Activated CD8-positive, alpha-beta memory T cell treated with anti-CD3 and anti-CD28 coated beads, Interleukin-2, amount 10 ng/mL, durations not matched to agents 7 days and 5 days (primary cell): ENCODE measurements around the gene CIRBP. TPM values are rescaled to one million over a fixed set of nuclear protein-coding genes. Genes with fewer than 3 reads are reported as not detected.

Experiments used
- ATAC-seq: fragments of 150-1000 bp; cut with Tn5 transposase; one replicate; pipeline ENCODE4 v1.10.0; 2021; ENCODE audit warnings: moderate library complexity
- CTCF ChIA-PET: fragments of 350-600 bp; sonication (Branson Sonifier 250); formaldehyde crosslinking; loops from one replicate; lab custom pipeline; 2021; ENCODE audit warnings: antibody characterized with exemption; lab: Charles Lee
- DNase-seq: peaks from one replicate; pipeline ENCODE4 v3.0.0-alpha.2; 2020
- H3K27ac Mint-ChIP-seq: one replicate; pipeline ENCODE4 v1.8.0; 2021; ENCODE audit warnings: mild to moderate bottlenecking, mixed read lengths
- H3K27me3 Mint-ChIP-seq: one replicate; pipeline ENCODE4 v1.8.0; 2021; ENCODE audit warnings: mixed read lengths
- H3K36me3 Mint-ChIP-seq: one replicate; pipeline ENCODE4 v1.8.0; 2021; ENCODE audit warnings: mild to moderate bottlenecking, mixed read lengths
- H3K4me1 Mint-ChIP-seq: one replicate; pipeline ENCODE4 v1.8.0; 2021; ENCODE audit warnings: mixed read lengths
- H3K4me3 Mint-ChIP-seq: one replicate; pipeline ENCODE4 v1.8.0; 2021; ENCODE audit warnings: mild to moderate bottlenecking, moderate library complexity, mixed read lengths
- H3K9me3 Mint-ChIP-seq: one replicate; pipeline ENCODE4 v1.8.0; 2022; ENCODE audit warnings: low read depth, mixed read lengths
- total RNA-seq, 2 experiments: library from RNA; stranded (reverse); gene quantifications; one replicate each; pipeline ENCODE4 v1.2.3, GENCODE V29; 2021

CIRBP gene
- total RNA-seq, 2 experiments from 2014 or later, result 189 to 210 TPM

GRCh38 chr19:1280636-1281568, 11.8 kb downstream of the CIRBP start:
- H3K4me3 Mint-ChIP-seq, result no peak overlapping the region
- H3K4me1 Mint-ChIP-seq, result peaks cover 19% of the 10 kb centered on the region
- no peaks in the 10 kb centered on the region for H3K9me3 Mint-ChIP-seq
- no peak overlapping the region for H3K27ac Mint-ChIP-seq
- DNase-seq, result no peak
- no peak for ATAC-seq
- CTCF ChIA-PET, result interaction anchor here (1.4 to 5.1 kb wide), 6 partner anchors 12 to 159 kb away, joined by 6 to 40 read pairs (median 10); partner anchors contain the start of gene CIRBP
- H3K27me3 Mint-ChIP-seq, result peaks cover 16% of the 10 kb centered on the region
- peaks cover 5% of the 10 kb centered on the region for H3K36me3 Mint-ChIP-seq

DNA sequence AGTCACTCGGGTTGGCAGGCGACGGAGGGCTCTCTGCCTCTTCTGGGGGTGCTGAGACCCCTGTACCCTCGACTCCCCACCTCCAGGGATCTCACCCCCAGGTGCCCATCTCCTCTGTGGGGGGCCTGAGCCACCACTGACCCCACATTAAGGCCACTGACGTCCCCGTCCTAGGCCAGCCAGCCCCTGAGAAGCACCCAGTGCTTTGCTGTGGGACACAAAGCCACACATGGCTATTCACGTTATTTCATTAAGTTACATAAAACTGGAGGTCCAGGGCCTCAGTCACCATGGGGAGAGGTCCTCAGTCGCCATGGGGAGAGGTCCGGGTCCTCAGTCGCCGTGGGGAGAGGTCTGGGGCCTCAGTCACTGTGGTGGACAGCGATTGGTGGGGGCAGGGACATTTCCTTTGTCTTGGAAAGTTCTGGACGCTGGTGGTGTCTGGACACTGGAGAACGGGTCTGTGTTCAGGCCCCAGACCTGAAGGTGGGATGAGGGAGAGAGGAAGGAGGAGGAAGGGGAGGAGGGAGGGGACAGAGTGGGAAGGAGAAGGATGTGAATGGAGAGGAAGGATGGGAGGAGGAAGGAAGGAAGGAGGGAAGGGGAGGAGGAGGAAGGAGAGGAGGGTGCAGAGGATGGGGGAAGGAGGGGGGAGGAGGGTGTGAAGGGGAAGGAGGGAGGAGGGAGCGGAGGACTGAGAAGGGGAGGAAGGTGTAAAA, 12.6 kb downstream of the CIRBP start:
- Mint-ChIP-seq H3K36me3 (peaks cover 3% of the 10 kb centered on the region), H3K9me3 (no peaks in the 10 kb centered on the region), H3K4me1 (peaks cover 17% of the 10 kb centered on the region), H3K27me3 (peaks cover 20% of the 10 kb centered on the region), H3K27ac (no peak overlapping the region), H3K4me3 (no peak overlapping the region)
- CTCF ChIA-PET, result interaction anchor here (5.1 kb wide), 1 partner anchor 91 kb away, joined by 40 read pairs; no protein-coding TSS in a partner anchor
- DNase-seq, result no peak
- ATAC-seq, result no peak

DNA sequence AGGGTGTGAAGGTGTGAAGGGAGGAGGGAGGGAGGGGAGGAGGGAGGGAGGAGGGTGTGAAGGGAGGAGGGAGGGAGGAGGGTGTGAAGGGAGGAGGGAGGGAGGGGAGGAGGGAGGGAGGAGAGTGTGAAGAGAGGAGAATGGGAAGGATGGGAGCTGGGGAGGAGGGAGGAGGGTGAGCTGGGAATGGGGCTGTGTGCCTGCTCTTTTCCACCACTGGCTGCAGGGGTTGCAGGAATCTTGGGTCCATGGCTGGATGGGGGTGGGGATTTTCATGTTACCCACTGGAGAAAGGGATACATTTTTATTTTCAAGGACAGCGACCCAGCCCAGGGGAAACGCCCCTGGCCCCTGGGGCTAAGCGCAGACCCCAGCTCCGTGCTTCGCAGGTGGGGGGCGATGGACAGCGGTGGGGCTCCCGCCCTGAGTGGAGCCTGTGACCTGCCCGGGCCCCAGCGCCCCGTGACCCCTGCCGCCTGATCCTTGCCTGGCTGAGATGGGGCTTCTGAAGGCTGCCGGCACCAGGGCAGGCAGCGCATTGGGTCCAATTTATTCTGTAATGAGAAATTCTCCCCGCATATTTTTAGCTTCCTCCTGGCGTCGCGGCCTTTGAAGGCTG, 13.6 kb downstream of the CIRBP start:
- CTCF ChIA-PET, result interaction anchor here (2.7 kb wide), 1 partner anchor 38 kb away, joined by 10 read pairs; no protein-coding TSS in a partner anchor
- no peaks in the 10 kb centered on the region for H3K9me3 Mint-ChIP-seq
- peaks cover 3% of the 10 kb centered on the region for H3K36me3 Mint-ChIP-seq
- ATAC-seq (no peak), DNase-seq (no peak)
- H3K27me3 Mint-ChIP-seq, result peaks cover 21% of the 10 kb centered on the region
- H3K27ac Mint-ChIP-seq, result no peak overlapping the region
- peaks cover 12% of the 10 kb centered on the region for H3K4me1 Mint-ChIP-seq
- no peak overlapping the region for H3K4me3 Mint-ChIP-seq

GRCh38 chr19:1283207-1283916, 14.2 kb downstream of the CIRBP start:
- Mint-ChIP-seq H3K9me3 (no peaks in the 10 kb centered on the region), H3K4me3 (no peak overlapping the region), H3K36me3 (peaks cover 3% of the 10 kb centered on the region), H3K27me3 (peaks cover 26% of the 10 kb centered on the region), H3K4me1 (peaks cover 7% of the 10 kb centered on the region), H3K27ac (no peak overlapping the region)
- no peak for DNase-seq
- ATAC-seq, result no peak
- CTCF ChIA-PET, result interaction anchor here (1.4 to 2.7 kb wide), 2 partner anchors 39 to 114 kb away, joined by 3 to 10 read pairs; no protein-coding TSS in a partner anchor

DNA sequence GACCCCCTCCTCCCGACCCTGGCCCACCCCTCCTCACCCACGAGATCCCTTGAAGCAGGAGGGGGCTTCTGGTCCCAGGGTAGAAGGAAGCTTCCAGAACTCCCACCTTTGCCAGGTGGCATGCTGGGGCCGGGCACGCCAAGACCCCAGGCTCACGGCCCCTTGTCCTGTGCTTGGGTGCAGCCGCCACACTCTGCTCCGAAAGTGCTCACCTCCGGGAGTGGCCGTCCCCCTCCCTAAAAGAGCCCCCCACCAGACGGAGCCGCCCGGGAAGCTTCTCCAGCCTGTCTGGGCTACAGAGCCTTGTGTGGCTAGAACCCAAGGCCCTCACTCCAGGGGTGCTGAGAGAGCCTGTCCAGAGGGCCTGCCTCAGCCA, 14.8 kb downstream of the CIRBP start:
- Mint-ChIP-seq H3K4me1 (peaks cover 7% of the 10 kb centered on the region), H3K9me3 (no peaks in the 10 kb centered on the region), H3K27me3 (peaks cover 26% of the 10 kb centered on the region), H3K27ac (no peak overlapping the region), H3K36me3 (peaks cover 3% of the 10 kb centered on the region), H3K4me3 (no peak overlapping the region)
- ATAC-seq, result no peak
- CTCF ChIA-PET, result interaction anchor here (1.4 to 2.7 kb wide), 2 partner anchors 40 to 114 kb away, joined by 3 to 10 read pairs; no protein-coding TSS in a partner anchor
- no peak for DNase-seq

GRCh38 chr19:1284293-1284978, 15.3 kb downstream of the CIRBP start:
- ATAC-seq (no peak), DNase-seq (no peak)
- H3K4me3 Mint-ChIP-seq, result no peak overlapping the region
- CTCF ChIA-PET, result interaction anchor here (1.4 to 2.7 kb wide), 2 partner anchors 40 to 113 kb away, joined by 3 to 10 read pairs; no protein-coding TSS in a partner anchor
- H3K9me3 Mint-ChIP-seq, result no peaks in the 10 kb centered on the region
- H3K27me3 Mint-ChIP-seq, result peaks cover 30% of the 10 kb centered on the region
- peaks cover 3% of the 10 kb centered on the region for H3K36me3 Mint-ChIP-seq
- peaks cover 7% of the 10 kb centered on the region for H3K4me1 Mint-ChIP-seq
- H3K27ac Mint-ChIP-seq, result no peak overlapping the region

GRCh38 chr19:1284979-1285736, 16.0 kb downstream of the CIRBP start:
- Mint-ChIP-seq H3K4me1 (peaks cover 1% of the 10 kb centered on the region), H3K27ac (no peak overlapping the region), H3K36me3 (no peaks in the 10 kb centered on the region), H3K9me3 (no peaks in the 10 kb centered on the region), H3K27me3 (peaks cover 30% of the 10 kb centered on the region), H3K4me3 (no peak overlapping the region)
- CTCF ChIA-PET, result interaction anchor here (1.4 to 2.7 kb wide), 2 partner anchors 41 to 112 kb away, joined by 3 to 10 read pairs; no protein-coding TSS in a partner anchor
- DNase-seq, result no peak
- ATAC-seq, result no peak

GRCh38 chr19:1285737-1286360, 16.7 kb downstream of the CIRBP start, which contains the start of gene EFNA2:
TSS of gene EFNA2 (plus strand) at chr19:1285873. CDS start at chr19:1286169, 296 bp downstream.
- H3K27ac Mint-ChIP-seq, result no peak within 1 kb of the TSS
- no peak for DNase-seq
- CTCF ChIA-PET, result no interaction called here
- H3K36me3 Mint-ChIP-seq, result no peaks in the 10 kb centered on the region
- peaks cover 1% of the 10 kb centered on the region for H3K4me1 Mint-ChIP-seq
- peaks cover 30% of the 10 kb centered on the region for H3K27me3 Mint-ChIP-seq
- no peaks in the 10 kb centered on the region for H3K9me3 Mint-ChIP-seq
- ATAC-seq, result no peak
- H3K4me3 Mint-ChIP-seq, result no peak within 1 kb of the TSS

- Mint-ChIP-seq H3K4me3 (no peak overlapping the region), H3K27me3 (peaks cover 30% of the 10 kb centered on the region), H3K36me3 (no peaks in the 10 kb centered on the region), H3K27ac (no peak overlapping the region), H3K9me3 (no peaks in the 10 kb centered on the region), H3K4me1 (peaks cover 1% of the 10 kb centered on the region)
- DNase-seq (no peak), ATAC-seq (no peak)
- CTCF ChIA-PET, result no interaction called here
Observed at GRCh38 chr19:1286487-1287353, 17.6 kb downstream of the CIRBP start.

- no peak for ATAC-seq
- peaks cover 32% of the 10 kb centered on the region for H3K27me3 Mint-ChIP-seq
- no peak for DNase-seq
- H3K4me1 Mint-ChIP-seq, result peaks cover 1% of the 10 kb centered on the region
- no peak overlapping the region for H3K27ac Mint-ChIP-seq
- H3K9me3 Mint-ChIP-seq, result no peaks in the 10 kb centered on the region
- no peaks in the 10 kb centered on the region for H3K36me3 Mint-ChIP-seq
- no peak overlapping the region for H3K4me3 Mint-ChIP-seq
- CTCF ChIA-PET, result no interaction called here
Observed at GRCh38 chr19:1287354-1288225, 18.5 kb downstream of the CIRBP start.
